ENCODE measurements around the gene TREH. TPM values are rescaled to one million over a fixed set of nuclear protein-coding genes. Genes with fewer than 3 reads are reported as not detected.

TREH gene
- total and polyA plus RNA-seq, 2 of the 8 experiments (the other 6 are each of a cell fraction or from before 2014, with no cell fraction given), result 0.03 TPM; not detected in 1

GRCh38 chr11:118674082-118674435 is 5.4 kb downstream of the TREH start:
- Histone ChIP-seq H3K4me3 (ENCODE audit: extremely low read depth in 1 of 4, insufficient read depth in 2 of 4, low read depth in 3 of 4, low read length in 4 of 4) (no peak overlapping the region), H2BK15ac (ENCODE audit: low read length) (no peak overlapping the region), H3K56ac (replicated peaks; ENCODE audit: insufficient read length, low read depth, low read length) (no peak overlapping the region), H3K9ac (replicated peaks in 1 of 4; ENCODE audit: extremely low read depth in 1 of 4, low read depth in 3 of 4, low read length in 3 of 4) (no peak overlapping the region), H3K36me3 (ENCODE audit: control insufficient read depth in 2 of 4, insufficient read depth in 4 of 4, low read length in 3 of 4) (no peaks in the 10 kb centered on the region), H3K18ac (ENCODE audit: extremely low read depth, low read length) (no peak overlapping the region), H3K23ac (ENCODE audit: insufficient read length) (no peak overlapping the region), H3K23me2 (ENCODE audit: low read depth, low read length) (no peaks in the 10 kb centered on the region), H3K27ac (ENCODE audit: low read depth, low read length) (no peak overlapping the region), H3K4me2 (ENCODE audit: insufficient read depth in 1 of 2, low read depth in 2 of 2, low read length in 2 of 2) (no peak overlapping the region), H2BK120ac (replicated peaks; ENCODE audit: low read depth, low read length) (no peak overlapping the region), H2AK5ac (ENCODE audit: low read depth, low read length) (no peak overlapping the region), H2BK12ac (ENCODE audit: low read depth, low read length) (no peak overlapping the region), H3K4me1 (replicated peaks in 1 of 4; ENCODE audit: control insufficient read depth in 3 of 4, insufficient read depth in 4 of 4, low read length in 3 of 4) (0 out of 7 replicates have a peak, but pooled peaks cover 0 to 1% (median 0%) of the 10 kb centered on the region in 4 experiments), H3K79me2 (ENCODE audit: control insufficient read depth in 1 of 2, insufficient read depth in 2 of 2, low read length in 2 of 2) (no peaks in the 10 kb centered on the region), H3K27me3 (replicated peaks in 1 of 4; ENCODE audit: control insufficient read depth in 3 of 4, extremely low read depth in 1 of 4, insufficient read depth in 3 of 4, low read length in 3 of 4) (no peaks in the 10 kb centered on the region; a peak in 1 of 7 replicates), H4K20me1 (replicated peaks in 1 of 2; ENCODE audit: control insufficient read depth in 1 of 2, insufficient read depth in 2 of 2, low read length in 2 of 2) (no peaks in the 10 kb centered on the region), H4K91ac (replicated peaks; ENCODE audit: insufficient read length, low read length) (no peak overlapping the region), H2BK20ac (ENCODE audit: low read length) (no peak overlapping the region), H3K79me1 (ENCODE audit: low read depth, low read length) (no peaks in the 10 kb centered on the region), H3K4ac (replicated peaks; ENCODE audit: insufficient read length, low read depth, low read length) (no peak overlapping the region), H4K5ac (ENCODE audit: insufficient read length, low read depth, low read length) (no peak overlapping the region), H3K9me3 (ENCODE audit: insufficient read depth in 2 of 2, low read depth in 1 of 2, low read length in 1 of 2) (peaks cover 9 to 12% of the 10 kb centered on the region in 2 experiments), H3K14ac (ENCODE audit: insufficient read length) (no peak overlapping the region), H2AFZ (ENCODE audit: low read length) (no peak overlapping the region), H2BK5ac (ENCODE audit: low read depth, low read length) (no peak overlapping the region), H4K8ac (ENCODE audit: extremely low read depth, insufficient read depth, low read length) (no peak overlapping the region)
- POLR2A ChIA-PET (ENCODE audit: partially characterized antibody), result interaction anchor here (0.5 to 1.3 kb wide), 3 partner anchors 11 to 339 kb away, joined by 3 to 4 read pairs (median 3); no protein-coding TSS in a partner anchor
- FAIRE-seq (no peak), DNase-seq (ENCODE audit: low read depth in 1 of 2, low spot score in 2 of 2) (no peak)
- WGBS, 2 experiments (ENCODE audit: extremely low coverage in 1 of 2, insufficient coverage in 1 of 2, insufficient read length in 1 of 2, insufficient replicate concordance in 2 of 2, low coverage in 1 of 2, low lambda C conversion rate in 2 of 2, missing lambda C conversion rate in 1 of 2), result 83% methylated on average over 1 of the region's 1 CpG; no CpG with 5 or more reads in 1 of the 2 experiments
- TF ChIP-seq RBBP5 (IDR thresholded peaks at IDR 0.05; ENCODE audit: borderline replicate concordance, low read depth, low read length) (no peak), CTCF (IDR thresholded peaks at IDR 0.05; ENCODE audit: control extremely low read depth in 1 of 3, insufficient read depth in 1 of 3, low read depth in 1 of 3, low read length in 3 of 3) (no peak)
- CTCF ChIA-PET (ENCODE audit: partially characterized antibody), result interaction anchor here (0.8 to 8.4 kb wide), 3 partner anchors 13 to 345 kb away, joined by 3 to 86 read pairs (median 3); partner anchors contain the start of gene TRAPPC4
